Activated CD4-positive, alpha-beta T cell treated with anti-CD3 and anti-CD28 coated beads for 1 hour (primary cell): ENCODE results near the gene SPATA9.
A peak's percentile ranks its signal among the peaks of the same experiment; 100 is the strongest.
"Not testable (repeated sequence)": the region's sequence is repeated elsewhere in the genome, so short reads cannot be mapped to it uniquely, and the experiment has no call there.

Experiments
- DNase-seq: peaks from one replicate; pipeline ENCODE4 v3.0.0-alpha.2; 2020

The SPATA9 gene

DNA sequence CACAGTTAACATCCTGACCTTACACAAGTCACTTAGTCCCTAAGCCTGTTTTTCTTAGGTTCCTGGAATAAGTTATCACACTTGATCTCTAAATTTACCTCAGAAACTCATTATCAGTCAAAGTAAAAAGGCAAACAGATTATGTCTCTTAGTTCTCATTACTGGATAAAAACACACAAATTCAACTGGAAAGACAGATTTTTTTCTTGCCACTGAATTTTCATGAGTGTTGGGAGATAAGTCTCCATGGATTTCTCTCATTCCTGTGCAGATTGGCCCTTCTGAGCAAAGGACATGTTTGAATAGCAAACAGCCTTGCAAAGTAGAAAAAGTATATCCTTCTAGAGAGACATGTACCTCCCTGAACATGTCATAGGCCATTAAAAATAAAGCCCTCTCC lies 10.2 kb downstream of the SPATA9 start:
- DNase-seq: no peak

DNA sequence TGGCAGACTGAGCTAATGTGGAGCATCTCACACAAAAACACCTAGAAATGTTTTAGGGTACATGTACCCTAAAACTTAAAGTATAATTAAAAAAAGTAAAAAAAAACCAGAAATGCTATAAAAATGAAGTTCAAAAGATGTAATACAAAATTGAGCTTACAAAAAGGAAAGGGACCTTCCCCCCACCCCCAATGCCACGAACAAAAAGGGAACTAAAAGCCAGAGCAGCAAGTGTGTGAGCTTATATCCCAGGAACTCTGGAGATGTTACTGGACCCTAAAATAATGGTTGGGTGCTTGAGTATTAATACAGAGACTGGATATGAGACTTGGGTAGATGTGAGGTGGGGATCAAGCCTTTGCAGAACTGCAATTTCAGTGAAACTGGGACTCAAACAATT lies 11.0 kb downstream of the SPATA9 start:
- no peak for DNase-seq

DNA sequence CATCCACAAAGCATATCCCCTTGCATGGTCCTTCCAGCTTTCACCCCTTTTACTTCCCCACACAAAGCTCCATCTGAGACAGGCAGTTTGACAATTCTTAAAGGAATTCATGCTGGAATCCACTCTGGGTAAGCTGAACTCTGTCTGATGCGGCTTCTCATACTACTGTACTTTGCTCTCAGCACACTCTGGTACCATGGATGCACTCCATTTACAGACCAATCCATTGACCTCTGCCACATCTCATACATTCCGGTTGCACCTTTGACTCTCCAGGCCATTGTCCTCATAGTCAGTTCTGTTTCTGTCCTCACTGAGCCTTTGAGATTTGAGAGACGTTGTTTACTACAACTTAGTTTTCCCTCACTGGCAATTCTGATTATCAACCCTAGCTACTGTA lies 12.2 kb downstream of the SPATA9 start:
- DNase-seq: no peak

DNA sequence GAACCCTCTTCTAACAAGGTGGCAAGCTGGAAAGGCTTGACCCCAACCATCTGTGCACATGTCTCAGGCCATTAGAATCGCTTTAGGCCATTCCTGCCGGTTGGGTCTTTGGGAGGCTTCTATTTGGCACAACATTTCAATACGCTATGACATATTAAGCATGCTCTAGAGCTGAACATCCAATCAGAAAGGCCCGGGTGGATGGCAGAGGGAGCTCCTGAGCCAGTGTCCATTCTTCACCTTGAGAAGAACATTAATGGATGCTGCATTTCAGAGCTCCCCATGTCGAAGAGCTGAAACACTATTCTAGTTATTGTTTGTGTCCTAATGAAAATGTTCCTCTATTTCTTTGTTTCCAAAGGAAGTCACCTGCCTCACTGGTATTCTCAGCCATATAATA lies 12.8 kb downstream of the SPATA9 start:
- no peak for DNase-seq

DNA sequence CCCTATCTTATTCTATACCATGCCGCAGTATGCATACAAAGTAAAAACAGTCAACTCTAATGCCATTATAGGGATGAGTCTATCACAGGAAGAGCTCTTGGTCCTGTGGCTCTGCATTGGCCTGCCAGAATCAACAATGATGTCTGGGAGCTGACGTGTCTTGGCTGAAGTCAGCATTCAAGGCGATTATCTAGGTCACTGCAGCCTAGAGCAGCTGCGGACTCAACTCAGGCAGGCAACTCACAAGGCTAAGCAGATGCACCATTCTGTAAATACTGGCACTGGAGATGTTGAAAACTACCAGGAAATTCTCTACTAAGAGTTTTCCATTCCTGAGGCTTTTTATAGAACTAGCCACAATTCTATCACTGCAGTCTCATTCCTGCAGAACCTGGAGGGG lies 13.3 kb downstream of the SPATA9 start:
- DNase-seq: no peak

DNA sequence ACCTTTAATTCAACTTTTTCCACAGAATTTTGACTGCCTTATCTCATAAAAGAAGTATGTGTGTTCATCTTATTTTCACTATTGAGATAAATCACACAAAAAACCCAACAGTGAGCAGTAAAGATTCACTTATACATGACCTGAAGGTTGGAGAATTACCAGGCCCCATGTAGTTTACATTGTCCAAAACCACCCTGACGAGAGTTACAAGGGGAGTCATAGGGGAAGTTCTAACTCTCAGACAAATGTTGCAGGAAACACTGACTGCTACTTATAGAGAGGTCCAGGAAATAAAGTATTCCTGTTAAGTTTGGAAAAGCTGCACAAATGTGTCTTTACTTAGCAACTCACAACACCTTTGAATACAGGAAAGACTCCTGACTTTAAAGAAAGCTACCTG lies 14.1 kb downstream of the SPATA9 start:
- no peak for DNase-seq

DNA sequence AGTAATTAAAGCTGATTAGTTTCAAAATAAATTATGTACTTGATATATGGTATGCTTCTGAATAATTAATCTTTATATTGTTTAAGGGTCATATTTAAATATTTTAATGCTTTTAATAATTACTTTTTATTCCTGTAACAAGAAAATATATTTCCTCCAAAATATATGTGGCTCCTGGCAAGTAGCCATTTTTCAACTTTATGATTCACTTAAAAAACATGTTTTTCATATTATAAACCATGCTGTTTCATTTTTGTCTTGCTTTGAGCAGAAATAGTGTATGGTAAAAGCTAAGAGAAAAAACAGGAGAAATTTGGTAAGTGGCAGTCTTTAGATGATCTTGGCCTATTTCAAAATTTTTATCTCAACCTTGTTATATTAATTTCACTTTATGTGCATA lies 14.6 kb downstream of the SPATA9 start:
- no peak for DNase-seq

DNA sequence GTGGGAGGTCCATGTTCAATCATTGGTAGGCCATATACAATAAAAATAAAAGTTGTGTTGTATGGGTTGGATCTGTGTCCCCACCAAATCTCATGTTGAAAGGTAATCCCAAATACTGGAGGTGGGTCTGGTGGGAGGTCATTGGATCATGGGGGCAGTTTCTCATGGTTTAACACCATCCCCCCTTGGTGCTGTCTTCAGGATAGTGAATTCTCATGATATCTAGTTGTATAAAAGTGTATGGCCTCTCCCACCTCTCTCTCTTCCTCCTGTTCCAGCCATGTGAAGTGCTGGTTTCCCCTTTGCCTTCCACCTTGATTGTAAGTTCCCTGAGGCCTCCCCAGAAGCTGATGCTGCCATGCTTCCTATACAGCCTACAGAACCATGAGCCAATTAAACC lies 15.1 kb downstream of the SPATA9 start:
- no peak for DNase-seq

DNA sequence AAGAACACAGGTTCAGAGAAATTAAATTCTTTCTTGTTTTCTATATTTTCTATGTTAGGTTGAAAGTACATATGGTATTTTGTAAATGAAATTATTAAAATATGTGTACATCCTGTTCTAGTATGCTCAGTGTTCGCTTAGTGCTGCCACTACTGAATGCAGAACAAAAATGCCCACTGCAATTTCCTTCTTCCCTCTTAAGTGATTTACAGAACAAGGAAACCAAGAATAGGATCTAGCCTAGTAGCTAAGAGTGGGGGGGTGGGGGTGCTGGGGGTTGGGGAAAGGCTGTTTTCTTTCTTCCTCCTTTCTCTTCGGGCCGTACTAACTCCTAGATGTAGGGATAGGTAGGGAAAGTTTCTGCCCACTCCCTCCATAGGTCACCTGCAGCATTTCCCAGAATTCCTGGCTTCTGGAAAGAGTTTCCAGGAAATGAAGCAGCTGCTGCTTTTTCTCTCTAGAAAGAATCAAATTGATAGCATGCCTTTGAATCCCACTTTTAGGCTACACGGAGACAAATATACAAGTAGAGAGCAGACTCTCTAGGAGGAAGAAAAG lies 15.7 kb downstream of the SPATA9 start:
- no peak for DNase-seq

DNA sequence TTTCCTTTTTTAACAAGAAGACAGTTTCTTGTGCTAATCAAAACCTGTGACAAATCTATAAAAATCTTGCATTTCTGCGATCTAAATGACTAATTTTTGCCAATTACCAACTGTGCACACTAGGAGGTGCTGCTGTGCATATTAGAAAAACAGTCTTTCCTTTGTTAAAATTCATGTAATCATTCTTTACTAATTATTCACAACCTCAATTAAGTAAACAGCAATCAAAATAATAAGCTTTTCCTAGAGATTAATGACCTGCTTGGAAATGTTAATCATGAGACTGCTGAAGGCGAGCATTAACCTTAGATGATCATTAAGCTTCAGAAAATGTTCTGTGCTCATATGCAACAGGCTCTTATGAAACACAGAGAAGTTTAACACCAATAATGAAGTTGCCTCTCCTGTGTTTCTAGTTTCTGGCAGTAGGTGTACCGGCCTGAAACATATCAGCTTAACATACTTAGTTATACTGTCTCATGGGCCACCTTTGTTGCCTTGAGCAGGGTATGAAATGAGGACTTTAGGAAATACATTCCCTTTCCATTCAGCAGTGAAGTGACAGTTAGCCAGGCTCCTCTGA lies 18.5 kb downstream of the SPATA9 start:
- DNase-seq: no peak

DNA sequence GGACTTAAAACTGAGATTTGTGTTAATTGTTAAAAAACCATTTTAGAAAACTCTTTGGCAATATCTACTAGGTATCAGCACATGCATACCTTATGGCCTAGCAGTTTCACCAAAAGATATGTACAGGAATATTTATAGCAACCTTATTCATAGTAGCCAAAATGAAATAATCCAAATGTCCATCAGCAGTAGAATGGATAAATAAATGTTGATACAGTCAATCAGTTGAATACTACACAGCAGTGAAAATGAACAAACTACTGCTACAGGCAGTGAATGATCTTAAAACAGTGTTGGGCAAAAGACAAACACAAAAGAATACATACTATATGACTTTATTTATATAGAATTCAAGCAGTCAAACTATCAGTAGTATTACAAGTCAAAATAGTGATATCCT lies 19.8 kb downstream of the SPATA9 start:
- DNase-seq: no peak

DNA sequence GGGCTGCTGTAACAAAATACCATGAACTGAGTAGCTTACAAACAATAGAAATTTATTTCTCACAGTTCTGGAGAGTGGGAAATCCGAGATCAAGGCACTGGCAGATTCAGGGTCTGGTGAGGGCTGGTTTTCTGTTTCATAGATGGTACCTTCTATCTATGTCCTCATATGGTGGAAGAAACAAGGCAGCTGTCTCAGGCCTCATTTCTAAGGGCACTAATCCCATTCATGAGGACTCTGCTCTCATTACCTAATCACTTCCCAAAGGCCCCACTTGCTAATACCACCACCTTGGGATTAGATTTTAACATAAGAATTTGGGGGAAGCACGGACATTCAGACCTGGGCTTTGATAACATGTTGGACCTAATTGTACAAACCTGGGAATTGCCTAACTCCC lies 22.7 kb downstream of the SPATA9 start:
- DNase-seq: no peak

DNA sequence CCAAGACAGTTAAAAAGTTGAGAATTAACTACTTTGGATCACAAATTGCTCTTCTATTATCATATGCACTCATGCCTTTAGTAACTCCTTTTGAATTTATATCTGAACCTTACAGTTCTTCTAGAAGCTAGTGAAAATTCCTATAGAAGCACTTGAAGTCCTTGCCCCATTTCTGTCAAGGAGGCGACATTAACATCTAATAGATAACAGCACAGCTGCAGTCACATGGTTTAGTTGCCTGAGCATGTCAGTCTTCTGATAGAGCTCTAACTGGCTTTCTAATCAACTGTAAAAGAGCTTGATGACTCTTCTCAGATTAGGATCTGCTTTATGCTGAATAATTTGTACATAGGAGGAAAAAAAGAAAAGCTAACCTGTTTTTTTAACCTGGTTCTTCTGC lies 27.2 kb downstream of the SPATA9 start:
- DNase-seq: no peak

DNA sequence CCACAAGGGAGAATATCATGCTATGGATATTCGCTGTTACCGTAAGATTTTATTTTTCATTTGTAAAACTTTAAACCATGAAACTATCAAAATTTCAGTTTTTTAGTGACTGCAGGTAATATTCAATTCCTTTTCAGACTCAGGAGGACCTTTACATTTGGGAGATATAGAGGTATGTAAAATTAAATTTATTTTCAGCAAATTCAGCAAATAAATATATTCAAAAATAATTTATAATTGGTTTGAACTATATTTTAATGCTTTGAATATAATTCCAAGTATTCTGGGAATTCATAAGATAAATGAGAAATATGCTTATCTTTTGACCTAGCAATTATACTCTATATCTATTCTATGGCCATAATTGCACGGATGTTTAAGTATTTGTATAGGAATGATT lies 28.6 kb downstream of the SPATA9 start:
- no peak for DNase-seq

DNA sequence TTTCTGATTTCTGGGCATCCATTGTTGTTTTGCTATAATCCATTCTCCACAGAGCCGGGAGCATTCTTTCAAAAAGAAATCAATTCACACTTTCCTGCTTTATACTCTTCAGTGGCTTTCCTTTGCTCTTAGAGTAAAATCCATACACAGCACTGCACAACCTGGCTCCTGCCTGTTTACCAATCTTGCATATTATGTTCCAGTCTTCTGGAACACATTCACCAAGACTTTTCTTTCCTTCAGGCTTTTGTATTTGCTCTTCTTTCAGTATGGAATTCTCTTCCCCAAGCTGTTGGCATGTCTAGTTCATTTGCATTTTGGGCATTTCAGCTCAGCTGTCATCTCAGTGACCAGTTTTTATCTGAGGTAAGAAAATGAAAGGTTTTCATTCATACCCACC lies 29.9 kb downstream of the SPATA9 start:
- DNase-seq: no peak

DNA sequence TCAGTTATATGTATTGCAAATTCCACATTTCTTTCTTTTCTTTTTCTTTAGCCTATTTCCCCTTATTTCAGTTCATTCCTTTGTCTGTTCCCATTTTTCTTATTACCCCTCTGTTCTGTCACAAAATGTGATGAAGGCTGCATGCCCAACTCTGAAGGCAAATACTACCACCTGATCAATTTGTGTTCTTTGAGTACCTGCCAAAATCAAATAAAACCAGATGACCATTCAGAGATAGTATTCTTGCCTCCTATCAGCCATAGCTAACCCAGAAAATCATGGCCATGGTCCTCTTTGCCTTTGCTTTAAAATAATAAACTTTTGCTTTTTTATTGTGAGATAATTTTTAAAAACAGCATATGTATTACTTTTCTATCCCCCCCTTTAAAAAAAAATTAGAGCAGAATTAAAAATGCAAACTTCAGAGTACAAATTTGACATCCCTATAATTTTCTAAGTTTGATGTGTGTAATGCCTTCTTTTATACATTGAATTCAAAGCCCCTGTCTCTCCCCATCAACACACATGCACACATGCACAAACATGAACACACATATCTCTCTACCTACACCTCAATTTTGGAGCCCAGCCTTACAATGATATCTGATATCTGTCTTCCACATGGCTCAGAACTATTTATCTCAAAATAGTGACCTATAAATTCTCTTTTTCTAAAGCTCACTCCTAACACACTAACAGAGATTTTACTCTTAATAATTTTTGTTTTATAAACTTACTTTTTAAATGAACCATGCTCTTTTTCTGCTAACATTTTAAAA lies 32.8 kb downstream of the SPATA9 start:
- no peak for DNase-seq

DNA sequence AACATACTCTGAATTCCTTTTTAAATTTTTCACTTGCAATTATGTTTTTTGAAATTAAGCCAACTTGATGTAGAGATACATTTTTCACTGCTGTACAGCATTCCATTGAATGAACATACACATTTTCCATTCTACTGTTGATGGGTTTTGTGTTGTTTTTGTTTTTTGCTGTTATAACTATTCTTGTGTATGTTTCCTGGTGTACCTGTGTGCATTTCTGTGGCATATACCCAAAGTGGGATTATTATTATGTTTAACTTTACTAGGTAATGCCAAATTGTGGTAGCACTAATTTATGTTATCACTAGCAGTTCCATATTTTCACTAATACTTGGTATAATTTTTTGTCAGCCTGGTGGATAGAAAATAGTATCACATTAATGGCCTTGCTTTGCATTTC lies 33.5 kb downstream of the SPATA9 start:
- no peak for DNase-seq

DNA sequence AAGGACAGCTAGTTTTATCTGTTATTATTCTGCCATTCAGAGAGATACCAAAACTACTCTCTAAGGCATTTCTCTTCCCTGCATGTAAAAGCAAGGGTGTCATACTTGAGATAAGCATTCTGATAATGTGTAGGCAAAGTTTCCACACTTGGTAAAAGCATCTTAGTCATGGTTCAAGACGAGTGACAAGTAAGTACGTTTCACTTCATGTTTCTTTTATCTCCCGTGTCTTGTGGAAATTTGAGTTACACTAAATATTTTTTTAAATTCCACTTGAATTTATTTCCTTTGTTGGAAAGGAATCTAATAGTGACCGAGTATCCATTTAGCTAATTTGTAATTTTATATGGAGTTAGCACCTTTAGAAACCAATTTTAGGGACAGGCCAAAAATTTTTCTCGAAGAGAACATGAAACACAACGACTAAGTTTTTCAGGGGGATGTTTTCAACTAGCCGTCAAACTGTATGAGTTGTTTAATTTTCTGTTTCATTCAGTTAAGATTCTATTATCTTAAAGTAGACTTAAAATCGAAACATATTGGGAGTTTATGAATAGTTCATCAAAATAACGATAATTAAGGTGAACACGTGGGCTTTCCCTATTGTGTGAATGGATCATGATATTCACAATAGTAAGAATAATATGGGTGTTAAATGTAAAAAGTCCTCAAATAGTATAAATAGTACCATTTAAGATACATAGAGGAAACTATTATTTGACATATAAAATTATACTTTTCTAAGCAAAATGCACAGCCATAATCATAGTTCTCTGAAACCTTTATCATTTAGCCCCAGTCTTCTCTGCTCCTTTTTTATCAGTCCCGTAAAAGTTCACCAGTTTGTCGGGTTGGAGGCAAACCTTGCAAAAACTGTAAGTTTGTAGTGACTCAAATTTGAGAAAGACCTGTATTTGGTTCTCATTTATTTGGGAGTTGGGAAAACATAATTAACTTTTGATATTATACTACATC lies 34.6 kb downstream of the SPATA9 start:
- DNase-seq: no peak

DNA sequence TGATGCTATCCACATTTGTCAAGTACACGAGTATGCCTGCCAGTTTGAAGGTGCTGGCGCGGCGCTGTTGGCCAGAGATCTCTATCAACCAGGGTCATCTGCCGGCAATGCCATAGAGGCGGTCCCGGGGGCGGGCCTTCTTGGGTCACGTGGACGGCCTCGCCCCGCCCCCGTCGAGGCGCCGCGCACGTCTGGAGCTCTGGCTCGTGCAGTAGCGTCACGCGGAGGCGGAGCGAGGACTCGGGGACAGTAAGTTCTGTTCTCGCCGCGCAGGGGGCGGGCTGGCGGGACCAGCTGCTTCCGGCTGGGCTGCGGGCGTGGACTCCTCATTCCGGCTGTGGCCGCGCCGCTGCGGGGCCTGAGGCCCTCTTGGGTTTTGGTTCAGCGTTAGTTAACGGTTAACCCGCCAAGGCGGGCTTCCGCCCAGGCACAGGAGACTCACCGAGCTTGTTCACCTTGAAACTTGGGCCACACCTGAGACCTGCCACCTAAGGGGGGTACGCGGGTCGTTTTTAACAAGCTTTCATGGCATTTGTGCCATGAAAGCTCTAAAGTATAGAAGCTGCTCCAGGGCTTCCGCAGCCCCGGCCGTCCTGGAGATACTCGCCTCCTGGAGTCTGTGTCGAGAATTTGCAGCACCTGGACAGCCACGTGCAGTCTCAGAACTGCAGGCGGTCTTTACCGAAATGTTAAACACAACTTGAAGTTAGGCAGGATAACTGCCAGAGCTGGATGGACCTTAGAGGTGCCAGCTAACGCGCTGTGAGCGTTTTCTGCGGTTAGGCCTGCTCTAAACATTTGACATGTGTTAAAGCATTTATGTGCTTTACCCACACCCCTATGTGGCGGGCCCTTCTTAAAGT lies 36.0 kb downstream of the SPATA9 start, which contains the start of gene RFESD:
Gene RFESD (plus strand): TSS at position 209 of the 863 bp plus-strand sequence. CDS start 5,495 bp downstream, outside the sequence.
- DNase-seq: peak; percentile 88

DNA sequence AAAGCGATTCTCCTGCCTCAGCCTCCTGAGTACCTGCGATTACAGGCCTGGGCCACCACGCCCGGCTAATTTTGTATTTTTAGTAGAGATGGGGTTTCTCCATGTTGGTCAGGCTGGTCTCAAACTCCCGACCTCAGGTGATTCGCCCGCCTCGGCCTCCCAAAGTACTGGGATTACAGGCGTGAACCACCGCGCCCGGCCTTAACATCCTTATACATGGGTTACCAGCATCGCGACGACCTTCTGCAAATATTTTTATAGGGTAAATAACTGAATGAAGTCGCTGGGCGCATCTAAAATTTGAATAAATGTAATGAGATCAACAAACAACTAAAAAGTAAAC lies 36.6 kb downstream of the SPATA9 start:
- not testable (repeated sequence) for DNase-seq

DNA sequence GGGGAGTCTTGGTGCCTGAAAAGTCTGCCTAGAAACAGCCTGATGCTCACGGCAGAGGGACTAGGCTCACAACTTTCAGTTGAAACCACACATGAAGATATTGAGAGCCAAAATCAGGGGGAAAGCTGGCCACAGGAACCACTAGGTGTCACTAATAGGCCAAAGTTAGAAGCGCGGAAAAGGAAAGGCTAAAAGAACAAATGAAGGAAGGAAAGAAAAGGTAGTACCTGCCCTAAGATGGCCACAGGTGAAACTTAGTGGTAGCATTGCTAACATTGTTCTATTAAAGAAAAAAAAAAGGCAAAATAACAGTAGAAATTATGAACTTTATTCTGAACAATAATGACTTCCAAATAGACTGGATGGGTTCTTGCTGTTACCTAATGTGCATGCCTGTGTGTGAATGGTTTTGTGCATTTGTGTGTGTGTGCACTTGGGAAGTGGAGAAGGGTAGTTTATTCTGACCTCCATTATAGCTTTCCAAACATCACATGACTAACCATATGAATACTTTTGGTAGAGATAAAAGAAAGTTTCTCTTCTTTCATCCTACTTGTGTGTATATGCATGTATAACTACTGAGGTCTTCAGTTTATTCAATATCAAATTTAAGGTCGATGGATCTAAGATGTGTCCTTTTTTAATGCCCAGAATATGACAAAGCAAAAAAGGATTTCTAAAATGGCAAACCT lies 38.3 kb downstream of the SPATA9 start:
- DNase-seq: peak; percentile 15

DNA sequence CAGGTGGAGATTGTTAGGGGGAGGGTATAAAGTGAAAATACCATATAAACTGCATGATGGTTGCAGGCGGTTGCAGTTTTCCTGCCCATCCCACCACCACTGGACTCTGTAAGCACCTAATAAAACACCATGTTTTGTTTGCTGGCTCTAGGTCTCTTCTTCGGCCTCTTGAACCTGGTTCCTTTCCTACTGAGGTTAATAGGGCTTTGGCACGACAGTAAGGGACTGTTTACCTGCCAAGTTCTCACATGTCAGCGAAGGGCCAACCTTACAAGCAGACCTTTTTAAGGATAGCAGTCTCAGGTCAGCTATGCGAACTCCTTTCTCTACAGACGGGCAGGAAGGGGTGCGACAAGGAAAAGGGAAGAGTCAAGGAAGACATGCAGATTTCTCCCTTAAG lies 39.6 kb downstream of the SPATA9 start:
- DNase-seq: no peak
